Ovary (tissue), 9 donors: ENCODE measurements around the gene TFF2. TPM values are rescaled to one million over a fixed set of nuclear protein-coding genes. Genes with fewer than 3 reads are reported as not detected.

Experiments used
- DNase-seq, 5 donors: peaks; one replicate each; pipeline ENCODE4 v3.0.0-alpha.2; 2019 to 2020
- H3K27ac ChIP-seq, 2 donors: fragments of 200-600 bp; one replicate each; pipeline versions ENCODE4 v1.5.1 to v1.8.0; 2019 to 2022
- H3K27me3 ChIP-seq: fragments of 200-600 bp; one replicate; pipeline ENCODE4 v1.8.0; 2022
- H3K36me3 ChIP-seq: fragments of 200-600 bp; sonication (generic); one replicate; pipeline ENCODE4 v1.5.1; 2019
- H3K4me1 ChIP-seq: one replicate; pipeline ENCODE4 v1.8.1; 2013; ENCODE audit warnings: mild to moderate bottlenecking, moderate library complexity; ENCODE audit not compliant: insufficient read depth
- H3K4me3 ChIP-seq: fragments of 200-600 bp; sonication (generic); one replicate; pipeline ENCODE4 v1.5.1; 2017
- H3K9me3 ChIP-seq, 2 donors: fragments of 200-600 bp in 1 of 2; sonication (generic) in 1 of 2; one replicate each; pipeline versions ENCODE4 v1.5.1 to v1.8.1; 2013 to 2019; ENCODE audit warnings: mild to moderate bottlenecking in 1 of 2, moderate library complexity in 1 of 2
- EP300 ChIP-seq: sonication (generic); formaldehyde crosslinking; IDR thresholded peaks from one replicate; pipeline ENCODE4 v1.6.1; 2017; ENCODE audit warnings: antibody characterized with exemption
- POLR2A ChIP-seq: fragments of 450-650 bp; IDR thresholded peaks from one replicate; pipeline ENCODE4 v1.6.1; 2017; ENCODE audit warnings: antibody characterized with exemption, mild to moderate bottlenecking, moderate library complexity
- WGBS, 3 donors: extraction: QIAGEN DNeasy Blood & Tissue Kit in 1 of 3; methylation state at CpG; one replicate each; pipeline versions ENCODE4 v1.1.5 to v1.1.7; 2013 to 2017; 5-methylcytosine and 5-hydroxymethylcytosine counted together
- intact Hi-C, 4 donors: fragments of 100-400 bp; cut with DNase I; formaldehyde crosslinking; loops; one replicate each; pipeline versions ENCODE4 v1.11.0 to v1.15.1; 2022 to 2023
- polyA plus RNA-seq, 2 donors: library from polyadenylated mRNA; stranded (reverse); fragments of 200-250 nt in 1 of 2; fragments of 350-450 nt in 1 of 2; fragmentation: Illumina TruSeq in 1 of 2; extraction: RNeasy Lipid Tissue Mini Kit (QIAGEN cat#74804) in 1 of 2; gene quantifications; one replicate each; pipeline ENCODE4 v1.2.3, GENCODE V29; 2013 to 2014
- total RNA-seq, 7 donors: library from RNA; depleted of rRNA in 2 of 7; stranded (reverse); fragments of >200 nt in 2 of 7; fragmentation: NEBNext Ultra II Directional in 3 of 7; extraction: Animal tissue kit (Norgen Biotek cat#: 25700) in 3 of 7; gene quantifications; one replicate each; pipeline versions ENCODE4 v1.1.0 to v1.2.4, GENCODE V29; 2016 to 2023
- TF ChIP-seq, protein P1 (sequence below), 3 donors: fragments of 450-650 bp in 2 of 3; fragments of 200-600 bp in 1 of 3; IDR thresholded peaks; one replicate each; pipeline versions ENCODE4 v1.5.1 to v1.8.0; 2016 to 2022; ENCODE audit warnings: antibody characterized with exemption in 3 of 3, mild to moderate bottlenecking in 1 of 3
- donor health status: DM: no; HTN: no; CAD: no; lungs with moderate emphysema.
- donor health status: DM: no; HTN: no; CAD: no.
- donor health status: Bipolar disorder and iron deficiency.
- donor health status: DM: yes; HTN: yes; CAD: no.
- donor health status: DM: no; HTN: no; CAD: no.
- donor health status: DM: yes; HTN: yes; CAD: no.

TFF2 gene
- total and polyA plus RNA-seq, 9 donors = 0.31 to 3.7 TPM; not detected in 7

DNA sequence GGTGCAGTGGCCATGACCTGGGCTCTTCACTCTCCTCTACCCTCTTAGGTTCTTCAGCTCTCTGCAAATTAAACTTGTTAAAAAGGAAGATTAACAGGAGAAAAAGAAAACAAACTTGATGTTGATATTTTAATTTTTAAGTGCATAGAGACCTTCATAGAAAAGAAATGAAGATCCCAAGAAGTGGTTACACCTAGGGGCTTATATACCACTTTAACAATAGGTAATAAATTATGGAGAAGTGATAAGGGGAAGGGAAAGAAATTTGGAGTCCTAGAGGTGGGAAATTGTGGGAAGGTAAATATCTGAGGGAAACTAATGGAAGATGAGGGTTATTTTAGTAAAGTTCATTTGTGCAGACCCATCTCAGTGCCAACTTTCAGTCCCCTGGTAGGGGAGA is 19.1 kb downstream of the TFF2 start:
- intact Hi-C loops = no loop called here

DNA sequence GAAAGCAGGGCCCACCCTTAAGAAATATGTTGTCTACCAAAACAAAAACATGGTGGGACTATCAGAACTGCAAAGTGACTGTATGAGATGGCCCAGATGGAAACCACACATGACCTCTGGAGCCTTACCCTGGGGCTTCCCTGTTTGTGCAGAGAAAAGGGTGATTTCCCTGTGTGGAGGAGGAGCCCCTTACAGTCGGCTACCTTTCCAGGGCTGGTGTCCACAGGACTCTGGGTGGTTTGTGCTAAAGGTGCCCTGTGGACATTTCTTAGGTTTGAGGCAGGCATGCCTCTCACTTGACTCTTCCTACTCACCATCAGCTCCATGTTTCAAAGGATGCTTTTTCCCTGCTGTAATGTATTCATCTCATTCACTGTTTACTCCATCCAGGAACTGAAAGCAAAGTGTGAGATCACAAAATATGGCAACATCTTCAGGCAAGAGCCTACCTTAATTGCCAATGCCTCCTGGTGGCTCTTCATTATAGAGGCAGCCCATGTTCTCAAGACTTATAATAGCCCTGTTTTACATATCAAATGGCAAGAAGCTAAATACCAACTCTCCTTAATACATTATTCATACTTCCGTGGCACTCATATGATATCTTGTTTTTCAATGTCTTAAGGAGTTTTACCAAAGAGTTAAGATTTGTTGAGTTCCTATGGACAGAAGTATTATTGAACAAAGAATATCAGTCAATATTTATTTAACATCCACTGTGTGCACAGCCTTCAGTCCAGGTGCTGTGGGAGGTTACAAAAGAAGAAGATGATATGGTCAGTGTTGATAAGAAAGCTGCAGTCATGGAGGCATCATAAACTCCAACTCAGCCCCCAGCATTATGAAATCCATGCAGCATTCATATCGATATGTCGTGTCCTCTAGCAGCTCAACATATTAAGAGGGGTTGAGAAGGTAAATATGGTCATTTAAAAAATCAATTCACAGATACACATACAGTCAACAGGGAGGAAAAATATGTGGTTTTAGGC is 20.1 kb downstream of the TFF2 start:
- no peak overlapping the region for H3K27ac ChIP-seq
- TF ChIP-seq, protein P1, sequence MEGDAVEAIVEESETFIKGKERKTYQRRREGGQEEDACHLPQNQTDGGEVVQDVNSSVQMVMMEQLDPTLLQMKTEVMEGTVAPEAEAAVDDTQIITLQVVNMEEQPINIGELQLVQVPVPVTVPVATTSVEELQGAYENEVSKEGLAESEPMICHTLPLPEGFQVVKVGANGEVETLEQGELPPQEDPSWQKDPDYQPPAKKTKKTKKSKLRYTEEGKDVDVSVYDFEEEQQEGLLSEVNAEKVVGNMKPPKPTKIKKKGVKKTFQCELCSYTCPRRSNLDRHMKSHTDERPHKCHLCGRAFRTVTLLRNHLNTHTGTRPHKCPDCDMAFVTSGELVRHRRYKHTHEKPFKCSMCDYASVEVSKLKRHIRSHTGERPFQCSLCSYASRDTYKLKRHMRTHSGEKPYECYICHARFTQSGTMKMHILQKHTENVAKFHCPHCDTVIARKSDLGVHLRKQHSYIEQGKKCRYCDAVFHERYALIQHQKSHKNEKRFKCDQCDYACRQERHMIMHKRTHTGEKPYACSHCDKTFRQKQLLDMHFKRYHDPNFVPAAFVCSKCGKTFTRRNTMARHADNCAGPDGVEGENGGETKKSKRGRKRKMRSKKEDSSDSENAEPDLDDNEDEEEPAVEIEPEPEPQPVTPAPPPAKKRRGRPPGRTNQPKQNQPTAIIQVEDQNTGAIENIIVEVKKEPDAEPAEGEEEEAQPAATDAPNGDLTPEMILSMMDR (IDR thresholded peaks at IDR 0.05) = no peak
- TF ChIP-seq POLR2A (no peak), EP300 (no peak)
- H3K4me1 ChIP-seq = no peaks in the 10 kb centered on the region
- H3K36me3 ChIP-seq = no peaks in the 10 kb centered on the region
- H3K4me3 ChIP-seq = no peak overlapping the region
- WGBS, 3 donors = 82 to 88% (median 88%) methylated on average over 4 of the region's 4 CpGs
- no peaks in the 10 kb centered on the region for H3K27me3 ChIP-seq
- DNase-seq = no peak
- intact Hi-C loops = no loop called here
- H3K9me3 ChIP-seq = peaks cover 0 to 5% of the 10 kb centered on the region in 2 donors

More for the DNA sequence above, 19.1 kb downstream of the TFF2 start:
- Histone ChIP-seq H3K4me3 (no peak overlapping the region), H3K27me3 (no peaks in the 10 kb centered on the region), H3K9me3 (peaks cover 0 to 5% of the 10 kb centered on the region in 2 donors), H3K27ac (no peak overlapping the region), H3K4me1 (no peaks in the 10 kb centered on the region), H3K36me3 (no peaks in the 10 kb centered on the region)
- no peak for TF ChIP-seq EP300
- TF ChIP-seq POLR2A = no peak
- TF ChIP-seq, protein P1 (IDR thresholded peaks at IDR 0.05) = no peak
- DNase-seq = no peak

DNA sequence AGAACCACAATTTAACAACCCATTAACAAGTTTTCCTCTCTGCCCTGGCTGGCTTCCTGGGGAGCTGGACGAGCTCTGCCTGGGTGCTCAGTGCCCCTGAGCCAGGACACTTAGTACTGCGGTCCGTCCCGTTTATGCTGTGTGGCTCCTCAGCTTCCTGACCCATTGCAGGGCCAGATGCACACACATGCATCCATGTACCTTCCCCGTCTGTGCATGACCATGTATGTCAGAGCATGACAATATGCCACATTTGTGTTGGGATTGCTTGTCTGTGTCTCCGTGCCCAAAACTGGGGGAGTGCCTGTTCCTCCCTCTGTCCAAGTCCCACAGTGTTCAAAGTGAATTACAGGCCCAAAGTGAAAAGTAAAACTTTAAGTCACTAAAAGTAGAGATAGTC is 25.9 kb downstream of the TFF2 start:
- no peak overlapping the region for H3K4me3 ChIP-seq
- no peak for DNase-seq
- 73 to 84% (median 74%) methylated on average over 6 of the region's 6 CpGs for WGBS, 3 donors
- no peaks in the 10 kb centered on the region for H3K9me3 ChIP-seq
- TF ChIP-seq, protein P1 (IDR thresholded peaks at IDR 0.05) = no peak
- TF ChIP-seq POLR2A (no peak), EP300 (no peak)
- intact Hi-C loops = no loop called here
- no peaks in the 10 kb centered on the region for H3K4me1 ChIP-seq
- H3K27me3 ChIP-seq = no peaks in the 10 kb centered on the region
- H3K27ac ChIP-seq = no peak overlapping the region
- H3K36me3 ChIP-seq = no peaks in the 10 kb centered on the region

DNA sequence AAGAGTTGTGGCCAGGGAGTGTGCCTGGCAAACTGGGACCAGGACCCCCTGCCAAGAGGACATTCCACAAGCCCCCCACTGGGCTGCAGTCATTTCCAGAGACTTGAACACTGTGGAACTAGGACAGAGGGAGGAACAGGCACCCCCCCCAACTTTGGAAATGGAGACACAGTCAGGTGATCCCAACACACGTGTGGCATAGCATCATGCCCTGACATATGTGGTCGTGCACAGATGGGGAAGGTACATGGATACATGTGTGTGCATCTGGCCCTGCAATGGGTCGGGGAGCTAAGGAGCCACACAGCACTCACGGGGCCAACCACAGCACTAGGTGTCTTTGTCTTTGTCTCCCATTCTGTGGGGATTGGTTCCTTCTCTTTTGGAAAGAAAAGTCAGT is 28.9 kb downstream of the TFF2 start:
- Histone ChIP-seq H3K36me3 (no peaks in the 10 kb centered on the region), H3K9me3 (no peaks in the 10 kb centered on the region), H3K4me1 (no peaks in the 10 kb centered on the region), H3K27ac (no peak overlapping the region), H3K27me3 (no peaks in the 10 kb centered on the region), H3K4me3 (no peak overlapping the region)
- DNase-seq = no peak
- TF ChIP-seq, protein P1 (IDR thresholded peaks at IDR 0.05) = no peak
- intact Hi-C loops = no loop called here
- WGBS, 3 donors = 84 to 92% (median 87%) methylated on average over 4 of the region's 4 CpGs
